ENCODE data around the gene COPS8. TPM values are rescaled to one million over a fixed set of nuclear protein-coding genes. Genes with fewer than 3 reads are reported as not detected.

Gene COPS8
- total and polyA plus RNA-seq, 7 experiments from 2014 or later, result 31.2 to 55.5 (median 43.6) TPM

DNA sequence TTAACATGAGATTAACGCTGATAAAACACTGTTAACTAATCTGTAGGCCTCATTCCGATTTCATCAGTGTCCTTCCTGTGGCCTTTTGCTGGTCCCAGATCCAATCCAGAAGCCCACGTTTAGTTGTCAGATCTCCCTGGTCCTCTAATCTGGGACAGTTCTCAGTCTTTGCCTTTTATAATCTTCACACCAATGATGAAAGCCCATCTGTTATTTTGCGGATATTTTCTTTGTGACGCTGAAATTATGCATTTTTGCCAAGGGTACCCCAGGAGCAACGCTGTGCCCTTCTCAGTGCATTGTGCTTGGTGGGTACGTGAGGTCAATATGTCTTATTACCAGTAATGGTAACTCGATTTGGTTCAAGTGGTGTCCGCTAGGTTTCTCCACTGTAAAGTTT is 51.1 kb downstream of the COPS8 start:
- CTCF ChIA-PET, result no interaction called here
- Histone ChIP-seq H3K27me3 (ENCODE audit: control insufficient read depth in 2 of 2, insufficient read depth in 2 of 2, low read length in 2 of 2) (no peaks in the 10 kb centered on the region), H3K4me1 (ENCODE audit: control insufficient read depth in 2 of 2, insufficient read depth in 2 of 2, low read length in 2 of 2) (no peaks in the 10 kb centered on the region), H3K4me3 (ENCODE audit: low read length) (no peak overlapping the region), H3K9me3 (ENCODE audit: control insufficient read depth in 2 of 3, low read length in 3 of 3) (no peaks in the 10 kb centered on the region), H3K27ac (ENCODE audit: low read depth, low read length) (no peak overlapping the region), H3K36me3 (ENCODE audit: control insufficient read depth in 2 of 3, insufficient read depth in 3 of 3, low read length in 3 of 3) (no peaks in the 10 kb centered on the region)
- no peak overlapping the region for H3K4me3 Mint-ChIP-seq
- no peaks in the 10 kb centered on the region for H3K36me3 Mint-ChIP-seq
- H3K4me1 Mint-ChIP-seq, result no peaks in the 10 kb centered on the region
- H3K27me3 Mint-ChIP-seq, result peaks cover 0 to under 1% (median 0%) of the 10 kb centered on the region in 5 donors
- no peak for ATAC-seq
- POLR2A ChIA-PET, result no interaction called here
- no peak overlapping the region for H3K27ac Mint-ChIP-seq
- intact Hi-C loops (cut with micrococcal nuclease), result no loop called here
- no peak for DNase-seq
- peaks cover 0 to 1% (median 0%) of the 10 kb centered on the region in 11 donors for H3K9me3 Mint-ChIP-seq

DNA sequence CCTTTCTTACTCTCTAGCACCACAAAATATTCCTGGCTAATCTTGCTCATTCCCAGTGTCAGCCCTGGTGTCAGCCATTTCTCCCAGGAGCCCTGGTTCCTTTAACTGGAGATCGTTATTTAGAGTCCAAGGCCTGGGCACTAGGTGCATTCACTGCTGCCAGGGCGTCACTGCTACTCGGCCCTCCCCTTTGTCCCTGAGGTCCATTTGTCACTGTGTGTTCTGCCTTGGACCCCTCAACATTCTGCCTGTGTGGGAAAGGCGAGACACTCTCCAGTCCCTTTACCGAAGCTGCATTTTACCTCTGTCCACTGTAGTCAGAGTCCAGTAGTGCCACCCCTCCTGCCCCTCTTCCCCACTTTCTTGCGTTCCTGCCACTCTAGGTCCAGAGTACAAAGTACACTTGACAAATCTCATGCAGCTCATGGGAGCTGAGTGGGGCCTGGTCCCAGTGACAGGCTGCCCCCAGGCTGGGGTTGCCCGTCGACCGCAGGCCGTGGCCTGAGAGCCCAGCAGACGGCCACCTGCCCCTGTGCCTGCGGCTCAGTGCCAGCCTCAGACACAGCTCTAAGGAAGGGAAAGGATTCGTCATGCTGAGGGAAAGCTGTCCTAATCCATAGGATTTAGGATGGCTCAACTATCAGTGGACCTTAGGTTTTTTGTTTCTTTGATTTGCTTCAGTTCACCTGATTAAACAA is 52.1 kb downstream of the COPS8 start:
- H3K36me3 ChIP-seq (ENCODE audit: control insufficient read depth in 2 of 3, insufficient read depth in 3 of 3, low read length in 3 of 3), result no peaks in the 10 kb centered on the region
- no peaks in the 10 kb centered on the region for H3K4me1 ChIP-seq (ENCODE audit: control insufficient read depth in 2 of 2, insufficient read depth in 2 of 2, low read length in 2 of 2)
- ChIA-PET POLR2A (no interaction called here), CTCF (no interaction called here)
- intact Hi-C loops (cut with micrococcal nuclease), result no loop called here
- Mint-ChIP-seq H3K9me3 (peaks cover 0 to 1% (median 0%) of the 10 kb centered on the region in 11 donors), H3K36me3 (no peaks in the 10 kb centered on the region), H3K27me3 (peaks cover 0 to 5% (median 0%) of the 10 kb centered on the region in 5 donors), H3K4me3 (no peak overlapping the region), H3K27ac (no peak overlapping the region), H3K4me1 (no peaks in the 10 kb centered on the region)
- ATAC-seq (no peak), DNase-seq (no peak)
- no peak overlapping the region for H3K4me3 ChIP-seq (ENCODE audit: low read length)
- no peak overlapping the region for H3K27ac ChIP-seq (ENCODE audit: low read depth, low read length)
- H3K9me3 ChIP-seq (ENCODE audit: control insufficient read depth in 2 of 3, low read length in 3 of 3), result no peaks in the 10 kb centered on the region
- no peaks in the 10 kb centered on the region for H3K27me3 ChIP-seq (ENCODE audit: control insufficient read depth in 2 of 2, insufficient read depth in 2 of 2, low read length in 2 of 2)

DNA sequence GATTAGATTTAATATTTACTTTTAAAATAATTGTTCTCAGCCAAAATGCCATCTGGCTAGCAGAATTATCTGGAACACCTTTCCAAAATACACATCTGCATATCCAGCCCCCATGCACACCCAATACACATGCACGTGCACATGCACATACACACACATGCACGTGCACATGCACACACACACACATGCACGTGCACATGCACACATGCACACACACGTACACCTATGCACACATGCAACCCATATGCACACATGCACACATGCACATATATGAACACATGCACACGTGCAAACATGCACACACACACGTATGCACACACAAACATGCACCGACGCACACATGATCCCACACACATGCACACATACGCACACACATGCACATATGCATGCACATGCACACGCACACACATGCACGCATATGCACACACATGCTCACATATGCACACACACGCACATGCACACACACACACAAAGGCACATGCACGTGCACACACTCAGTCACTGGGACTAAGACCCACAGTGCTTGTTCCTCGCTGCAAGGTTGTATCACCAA is 53.5 kb downstream of the COPS8 start:
- no peaks in the 10 kb centered on the region for H3K4me1 ChIP-seq (ENCODE audit: control insufficient read depth in 2 of 2, insufficient read depth in 2 of 2, low read length in 2 of 2)
- H3K27me3 ChIP-seq (ENCODE audit: control insufficient read depth in 2 of 2, insufficient read depth in 2 of 2, low read length in 2 of 2), result no peaks in the 10 kb centered on the region
- H3K36me3 Mint-ChIP-seq, result peaks cover 0 to 6% (median 3%) of the 10 kb centered on the region in 5 donors
- no peak overlapping the region for H3K27ac Mint-ChIP-seq
- H3K27me3 Mint-ChIP-seq, result peaks cover 0 to 5% (median 0%) of the 10 kb centered on the region in 5 donors
- no peak for ATAC-seq
- peaks cover 0 to 3% (median 0%) of the 10 kb centered on the region in 11 donors for H3K9me3 Mint-ChIP-seq
- H3K4me1 Mint-ChIP-seq, result no peaks in the 10 kb centered on the region
- no peak for DNase-seq
- POLR2A ChIA-PET, result no interaction called here
- no peaks in the 10 kb centered on the region for H3K36me3 ChIP-seq (ENCODE audit: control insufficient read depth in 2 of 3, insufficient read depth in 3 of 3, low read length in 3 of 3)
- CTCF ChIA-PET, result no interaction called here
- intact Hi-C loops (cut with micrococcal nuclease), result no loop called here
- peak overlapping the region in 1 of 10 donors; percentile 46 for H3K4me3 Mint-ChIP-seq
- H3K4me3 ChIP-seq (ENCODE audit: low read length), result no peak overlapping the region
- no peaks in the 10 kb centered on the region for H3K9me3 ChIP-seq (ENCODE audit: control insufficient read depth in 2 of 3, low read length in 3 of 3)
- no peak overlapping the region for H3K27ac ChIP-seq (ENCODE audit: low read depth, low read length)

- peaks cover 0 to 5% (median 0%) of the 10 kb centered on the region in 5 donors for H3K27me3 Mint-ChIP-seq
- no peak overlapping the region for H3K27ac Mint-ChIP-seq
- Histone ChIP-seq H3K4me3 (ENCODE audit: low read length) (no peak overlapping the region), H3K27ac (ENCODE audit: low read depth, low read length) (no peak overlapping the region), H3K9me3 (ENCODE audit: control insufficient read depth in 2 of 3, low read length in 3 of 3) (no peaks in the 10 kb centered on the region), H3K27me3 (ENCODE audit: control insufficient read depth in 2 of 2, insufficient read depth in 2 of 2, low read length in 2 of 2) (no peaks in the 10 kb centered on the region), H3K36me3 (ENCODE audit: control insufficient read depth in 2 of 3, insufficient read depth in 3 of 3, low read length in 3 of 3) (no peaks in the 10 kb centered on the region), H3K4me1 (ENCODE audit: control insufficient read depth in 2 of 2, insufficient read depth in 2 of 2, low read length in 2 of 2) (no peaks in the 10 kb centered on the region)
- H3K4me3 Mint-ChIP-seq, result no peak overlapping the region
- ChIA-PET CTCF (no interaction called here), POLR2A (no interaction called here)
- no peaks in the 10 kb centered on the region for H3K4me1 Mint-ChIP-seq
- peaks cover 0 to 9% (median 1%) of the 10 kb centered on the region in 11 donors for H3K9me3 Mint-ChIP-seq
- DNase-seq, result no peak
- H3K36me3 Mint-ChIP-seq, result peaks cover 0 to 11% (median 7%) of the 10 kb centered on the region in 5 donors
- intact Hi-C loops (cut with micrococcal nuclease), result no loop called here
- ATAC-seq, result no peak
Measured at GRCh38 chr2:237140689-237141285, 55.1 kb downstream of the COPS8 start.

DNA sequence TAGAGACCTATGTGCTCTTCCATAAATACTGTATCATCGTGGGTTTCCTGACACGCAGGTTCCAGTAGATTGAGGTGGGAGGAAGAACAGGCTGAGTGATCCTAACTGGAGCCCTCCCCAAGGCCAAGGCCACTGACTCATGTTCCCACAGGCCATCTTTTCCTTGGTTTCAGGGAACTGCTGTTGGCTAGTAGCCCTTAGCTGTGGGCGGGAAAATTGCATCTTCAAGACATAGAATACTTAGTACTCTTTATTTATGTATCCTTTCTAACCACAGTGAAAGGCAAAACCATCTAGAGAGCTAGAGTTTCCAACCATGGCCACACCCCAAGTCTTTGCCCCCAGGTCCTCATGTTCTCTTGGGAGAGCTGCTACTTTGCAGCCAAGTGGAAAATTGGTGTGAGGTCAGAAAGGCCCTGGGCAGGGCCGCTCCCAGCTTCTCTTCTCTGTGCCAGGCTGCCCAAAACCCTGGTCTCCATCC is 55.9 kb downstream of the COPS8 start:
- DNase-seq (no peak), ATAC-seq (no peak)
- Histone ChIP-seq H3K36me3 (ENCODE audit: control insufficient read depth in 2 of 3, insufficient read depth in 3 of 3, low read length in 3 of 3) (no peaks in the 10 kb centered on the region), H3K4me3 (ENCODE audit: low read length) (no peak overlapping the region), H3K4me1 (ENCODE audit: control insufficient read depth in 2 of 2, insufficient read depth in 2 of 2, low read length in 2 of 2) (no peaks in the 10 kb centered on the region), H3K9me3 (ENCODE audit: control insufficient read depth in 2 of 3, low read length in 3 of 3) (peaks cover 0 to 7% (median 0%) of the 10 kb centered on the region in 3 experiments), H3K27me3 (ENCODE audit: control insufficient read depth in 2 of 2, insufficient read depth in 2 of 2, low read length in 2 of 2) (no peaks in the 10 kb centered on the region), H3K27ac (ENCODE audit: low read depth, low read length) (no peak overlapping the region)
- Mint-ChIP-seq H3K9me3 (peaks cover under 1 to 17% (median 7%) of the 10 kb centered on the region in 11 donors), H3K4me3 (no peak overlapping the region), H3K4me1 (no peaks in the 10 kb centered on the region), H3K27me3 (peaks cover 0 to 5% (median 0%) of the 10 kb centered on the region in 5 donors), H3K27ac (no peak overlapping the region), H3K36me3 (peaks cover 0 to 17% (median 12%) of the 10 kb centered on the region in 5 donors)
- intact Hi-C loops (cut with micrococcal nuclease), result no loop called here
- CTCF ChIA-PET, result no interaction called here
- POLR2A ChIA-PET, result no interaction called here

GRCh38 chr2:237143118-237143517 is 57.4 kb downstream of the COPS8 start:
- intact Hi-C loops (cut with micrococcal nuclease), result no loop called here

More at GRCh38 chr2:237143118-237143517, 57.4 kb downstream of the COPS8 start:
- ChIA-PET CTCF (no interaction called here), POLR2A (no interaction called here)
- Mint-ChIP-seq H3K27ac (no peak overlapping the region), H3K27me3 (peaks cover 0 to 5% (median 0%) of the 10 kb centered on the region in 5 donors), H3K4me3 (no peak overlapping the region), H3K36me3 (peaks cover 0 to 22% (median 13%) of the 10 kb centered on the region in 5 donors), H3K4me1 (no peaks in the 10 kb centered on the region), H3K9me3 (peaks cover 3 to 32% (median 12%) of the 10 kb centered on the region in 11 donors)
- H3K9me3 ChIP-seq (ENCODE audit: control insufficient read depth in 2 of 3, low read length in 3 of 3), result peaks cover 0 to 20% (median 3%) of the 10 kb centered on the region in 3 experiments
- H3K4me1 ChIP-seq (ENCODE audit: control insufficient read depth in 2 of 2, insufficient read depth in 2 of 2, low read length in 2 of 2), result no peaks in the 10 kb centered on the region
- H3K27me3 ChIP-seq (ENCODE audit: control insufficient read depth in 2 of 2, insufficient read depth in 2 of 2, low read length in 2 of 2), result no peaks in the 10 kb centered on the region
- H3K27ac ChIP-seq (ENCODE audit: low read depth, low read length), result no peak overlapping the region
- no peak for DNase-seq
- ATAC-seq, result no peak
- H3K36me3 ChIP-seq (ENCODE audit: control insufficient read depth in 2 of 3, insufficient read depth in 3 of 3, low read length in 3 of 3), result no peaks in the 10 kb centered on the region
- no peak overlapping the region for H3K4me3 ChIP-seq (ENCODE audit: low read length)
